OCI-LY7 (cell line): ENCODE results near the gene ZNF324B. TPM values are rescaled to one million over a fixed set of nuclear protein-coding genes. Genes with fewer than 3 reads are reported as not detected.
A peak's percentile ranks its signal among the peaks of the same experiment; 100 is the strongest.
"Not testable (repeated sequence)": the region's sequence is repeated elsewhere in the genome, so short reads cannot be mapped to it uniquely, and the experiment has no call there.

Experiments used
- Bru-seq: library from RNA; stranded (reverse); fragments of 400-500 nt; gene quantifications from one replicate; lab custom pipeline; 2021; lab: Mats Ljungman, UMichigan
- BruChase-seq, 2 experiments: library from RNA; stranded (reverse); fragments of 400-500 nt; gene quantifications; one replicate each; lab custom pipeline; 2021; lab: Mats Ljungman, UMichigan
- BruUV-seq: library from RNA; stranded (reverse); fragments of 400-500 nt; replicated peaks from 2 replicates; lab custom pipeline; 2021; lab: Mats Ljungman, UMichigan
- CTCF ChIA-PET: fragments of 300-600 bp; sonication (Branson Sonifier 250); formaldehyde crosslinking; loops from one replicate; lab custom pipeline; 2022; ENCODE audit warnings: antibody characterized with exemption; ENCODE audit not compliant: unreplicated experiment; lab: Charles Lee
- POLR2A ChIA-PET: fragments of 300-600 bp; sonication (Branson Sonifier 250); formaldehyde crosslinking; loops from one replicate; lab custom pipeline; 2022; ENCODE audit warnings: antibody characterized with exemption; lab: Charles Lee
- DNase-seq: peaks from one replicate; pipeline ENCODE4 v3.0.0-alpha.2; 2015; ENCODE audit warnings: low spot score
- H2AFZ ChIP-seq: fragments of 200-600 bp; sonication (generic), shearing (Covaris generic); 2 replicates; pipeline ENCODE4 v1.6.1; 2014; ENCODE audit warnings: mild to moderate bottlenecking, antibody characterized with exemption, low read length, moderate library complexity
- H3K27ac ChIP-seq: fragments of 200-600 bp; sonication (generic); 2 replicates; pipeline ENCODE4 v1.5.1; 2014; ENCODE audit warnings: mixed run types, low read depth, mild to moderate bottlenecking, moderate library complexity, low read length, inconsistent platforms; ENCODE audit not compliant: poor library complexity, severe bottlenecking
- H3K36me3 ChIP-seq: fragments of 200-600 bp; sonication (generic); 2 replicates; pipeline ENCODE4 v1.6.1; 2014; ENCODE audit warnings: mild to moderate bottlenecking, antibody characterized with exemption, low read length, moderate library complexity, mixed read lengths; ENCODE audit not compliant: insufficient read depth
- H3K4me1 ChIP-seq: fragments of 200-600 bp; sonication (generic); 2 replicates; pipeline ENCODE4 v1.5.1; 2014; ENCODE audit warnings: mild to moderate bottlenecking, low read length; ENCODE audit not compliant: insufficient read depth, poor library complexity, severe bottlenecking
- H3K4me2 ChIP-seq: fragments of 200-600 bp; sonication (generic); 2 replicates; pipeline ENCODE4 v1.6.1; 2014; ENCODE audit warnings: mild to moderate bottlenecking, low read length
- H3K4me3 ChIP-seq: fragments of 200-600 bp; sonication (generic); 2 replicates; pipeline ENCODE4 v1.5.1; 2014; ENCODE audit warnings: mild to moderate bottlenecking, low read depth, low read length; ENCODE audit not compliant: poor library complexity, severe bottlenecking
- H3K79me2 ChIP-seq: fragments of 200-600 bp; sonication (generic); 2 replicates; pipeline ENCODE4 v1.6.1; 2016; ENCODE audit warnings: low read depth, mild to moderate bottlenecking, low read length, moderate library complexity, mixed read lengths; ENCODE audit not compliant: insufficient read depth
- H3K9me2 ChIP-seq: fragments of 200-600 bp; sonication (generic); 2 replicates; pipeline ENCODE4 v1.6.1; 2016; ENCODE audit warnings: mild to moderate bottlenecking, low read length, mixed read lengths; ENCODE audit not compliant: insufficient read depth
- H3K9me3 ChIP-seq: fragments of 200-600 bp; sonication (generic); 2 replicates; pipeline ENCODE4 v1.6.1; 2014; ENCODE audit warnings: mild to moderate bottlenecking, mixed run types, low read length, mixed read lengths
- H4K20me1 ChIP-seq: fragments of 200-600 bp; sonication (generic); 2 replicates; pipeline ENCODE4 v1.6.1; 2014; ENCODE audit warnings: mild to moderate bottlenecking, antibody characterized with exemption, low read length, moderate library complexity, mixed read lengths; ENCODE audit not compliant: insufficient read depth
- EZH2phosphoT487 ChIP-seq: fragments of 200-600 bp; sonication (generic); IDR thresholded peaks from 2 replicates; pipeline ENCODE4 v1.6.1; 2018; ENCODE audit warnings: low read depth, borderline replicate concordance, mild to moderate bottlenecking, mixed run types, antibody characterized with exemption, low read length, moderate library complexity, mixed read lengths
- intact Hi-C: fragments of 100-400 bp; cut with micrococcal nuclease; formaldehyde crosslinking; loops from one replicate; pipeline ENCODE4 v1.10.0; 2022; ENCODE audit not compliant: unreplicated experiment
- long read RNA-seq: library from polyadenylated mRNA; stranded (forward); transcript quantifications from one replicate; pipeline ENCODE4 v2.0.0, GENCODE V29; 2022
- total RNA-seq, 2 experiments: library from RNA; depleted of rRNA in 1 of 2; stranded (reverse); fragments of >200 nt in 1 of 2; shearing (Covaris generic) in 1 of 2; gene quantifications; 2 replicates each; pipeline ENCODE4 v1.2.3, GENCODE V29; 2014 to 2022
- TF ChIP-seq, protein P1 (sequence below): fragments of 200-600 bp; sonication (generic); conservative IDR thresholded peaks from 2 replicates; pipeline ENCODE4 v1.5.1; 2014; ENCODE audit warnings: mild to moderate bottlenecking, antibody characterized with exemption, low read length, moderate library complexity, mixed read lengths

Gene ZNF324B
- total RNA-seq (2014; rRNA removed; shearing (Covaris generic)) (10.6 and 13.8 TPM in 2 replicates), total RNA-seq (2022) (13.5 and 14.5 TPM in 2 replicates), Bru-seq, nascent RNA (percentile 46 among the genes with signal in this experiment), BruChase-seq, experiment 1, labeled RNA remaining after a 6-hour chase (percentile 56 among the genes with signal in this experiment), BruChase-seq, experiment 2, labeled RNA remaining after a 2-hour chase (percentile 53 among the genes with signal in this experiment)
- long read RNA-seq, partial matches to known transcripts: 0 of 5 reads
- long read RNA-seq, other reads (novel, unspliced or antisense): 2 of 5 reads

DNA sequence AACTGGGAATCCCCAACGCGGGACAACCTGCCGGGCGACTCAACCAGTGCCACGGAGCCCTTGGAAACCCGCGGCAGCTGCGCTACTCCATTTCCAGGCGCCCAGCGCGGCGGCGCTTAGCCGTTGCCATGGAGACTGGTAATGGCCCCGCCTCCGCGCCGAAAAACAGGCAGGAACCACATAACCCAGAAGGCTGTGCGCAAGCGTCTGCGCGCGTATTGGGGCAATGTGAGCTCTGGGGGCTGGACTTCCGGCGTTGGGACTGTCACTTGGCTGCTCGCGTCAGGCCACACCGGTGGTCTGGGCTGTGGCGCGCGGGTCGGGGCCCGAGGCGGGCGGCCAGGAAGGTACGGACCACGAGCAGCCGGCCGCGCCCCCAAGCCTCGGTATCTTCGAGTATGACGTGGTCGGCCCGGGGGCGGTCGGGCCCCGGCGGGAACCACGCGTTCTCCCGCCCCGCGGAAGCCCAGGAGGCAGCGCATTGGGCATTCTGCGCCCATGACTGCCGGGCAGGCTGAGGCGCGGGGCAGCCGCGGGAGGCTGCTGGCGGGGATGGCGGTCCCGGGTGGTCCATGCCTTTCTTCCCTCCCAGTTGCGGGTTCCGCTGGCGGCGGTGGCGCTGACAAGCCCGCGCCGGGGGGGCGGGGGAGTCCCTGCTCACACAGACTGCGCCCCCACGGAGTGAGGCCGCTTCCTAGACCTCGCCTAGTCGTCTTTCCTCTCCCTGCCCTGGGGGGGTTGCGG lies at the start of gene ZNF324B:
TSS of gene ZNF324B (plus strand) at position 265 of the 744 bp plus-strand sequence. CDS start 2,080 bp downstream, outside the sequence.
- H3K79me2 ChIP-seq: no peaks in the 10 kb centered on the region
- ChIA-PET CTCF (no interaction called here), POLR2A (no interaction called here)
- no TSS peak for BruUV-seq
- H3K4me2 ChIP-seq: peak within 1 kb of the TSS; percentile 68
- H3K27ac ChIP-seq: no peak within 1 kb of the TSS
- no peaks in the 10 kb centered on the region for H3K9me2 ChIP-seq
- no peaks in the 10 kb centered on the region for H3K4me1 ChIP-seq
- no peaks in the 10 kb centered on the region for H4K20me1 ChIP-seq
- H2AFZ ChIP-seq: peak within 1 kb of the TSS; percentile 55
- peak; percentile 98 for DNase-seq
- H3K4me3 ChIP-seq: peak within 1 kb of the TSS; percentile 73
- H3K9me3 ChIP-seq: peaks cover 19% of the 10 kb centered on the region; the same call in 1 of the 2 replicates
- peaks cover 3% of the 10 kb centered on the region; the same call in 1 of the 2 replicates for H3K36me3 ChIP-seq
- TF ChIP-seq, protein P1, sequence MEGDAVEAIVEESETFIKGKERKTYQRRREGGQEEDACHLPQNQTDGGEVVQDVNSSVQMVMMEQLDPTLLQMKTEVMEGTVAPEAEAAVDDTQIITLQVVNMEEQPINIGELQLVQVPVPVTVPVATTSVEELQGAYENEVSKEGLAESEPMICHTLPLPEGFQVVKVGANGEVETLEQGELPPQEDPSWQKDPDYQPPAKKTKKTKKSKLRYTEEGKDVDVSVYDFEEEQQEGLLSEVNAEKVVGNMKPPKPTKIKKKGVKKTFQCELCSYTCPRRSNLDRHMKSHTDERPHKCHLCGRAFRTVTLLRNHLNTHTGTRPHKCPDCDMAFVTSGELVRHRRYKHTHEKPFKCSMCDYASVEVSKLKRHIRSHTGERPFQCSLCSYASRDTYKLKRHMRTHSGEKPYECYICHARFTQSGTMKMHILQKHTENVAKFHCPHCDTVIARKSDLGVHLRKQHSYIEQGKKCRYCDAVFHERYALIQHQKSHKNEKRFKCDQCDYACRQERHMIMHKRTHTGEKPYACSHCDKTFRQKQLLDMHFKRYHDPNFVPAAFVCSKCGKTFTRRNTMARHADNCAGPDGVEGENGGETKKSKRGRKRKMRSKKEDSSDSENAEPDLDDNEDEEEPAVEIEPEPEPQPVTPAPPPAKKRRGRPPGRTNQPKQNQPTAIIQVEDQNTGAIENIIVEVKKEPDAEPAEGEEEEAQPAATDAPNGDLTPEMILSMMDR: 0 out of 2 replicates have a peak, but pooled peaks have one; percentile 32
- no peak for TF ChIP-seq EZH2phosphoT487
- intact Hi-C loops: loop anchor here (1.0 to 2.0 kb wide), 3 partner anchors 43 to 269 kb away; partner anchors contain the start of genes ZBTB45 and ZNF584

DNA sequence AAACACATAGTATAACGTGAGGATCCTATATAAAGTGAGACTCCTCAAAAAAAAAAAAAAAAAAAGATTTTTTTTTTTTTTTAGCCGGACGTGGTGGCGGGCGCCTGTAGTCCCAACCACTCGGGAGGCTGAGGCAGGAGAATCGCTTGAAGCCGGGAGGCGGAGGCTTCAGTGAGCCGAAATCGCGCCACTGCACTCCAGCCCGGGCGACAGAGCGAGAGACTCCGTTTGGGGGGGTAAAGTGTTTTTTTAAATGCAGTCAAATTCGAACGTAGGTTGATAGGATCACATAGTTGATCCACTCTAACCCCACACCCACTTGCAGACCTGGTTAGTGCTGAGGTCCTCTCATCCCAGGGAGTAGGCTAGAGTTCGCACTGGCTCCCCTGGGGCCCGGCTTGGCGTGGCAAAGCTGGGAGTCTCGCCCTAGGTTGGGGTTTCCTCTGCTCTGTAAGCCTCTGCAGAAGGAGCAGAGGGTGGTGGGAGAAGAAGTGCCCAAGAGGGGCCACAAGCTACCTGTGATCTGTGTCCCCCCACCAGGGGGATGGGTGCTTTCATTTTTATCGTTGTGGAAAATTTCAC lies 49.5 kb upstream of the ZNF324B start:
- Histone ChIP-seq H4K20me1 (no peaks in the 10 kb centered on the region), H3K4me3 (peak overlapping the region; percentile 74), H3K27ac (peak overlapping the region; percentile 31), H3K79me2 (no peaks in the 10 kb centered on the region), H2AFZ (peak overlapping the region; percentile 33; the same call in 1 of the 2 replicates), H3K4me1 (peaks cover 13% of the 10 kb centered on the region), H3K36me3 (peaks cover 6% of the 10 kb centered on the region), H3K9me3 (no peaks in the 10 kb centered on the region), H3K4me2 (peak overlapping the region; percentile 79), H3K9me2 (no peaks in the 10 kb centered on the region)
- no TSS peak for BruUV-seq
- intact Hi-C loops: no loop called here
- DNase-seq: no peak
- TF ChIP-seq, protein P1: no peak
- no peak for TF ChIP-seq EZH2phosphoT487
- ChIA-PET POLR2A (interaction anchor here (1.0 kb wide), 1 partner anchor 14 kb away, joined by 4 read pairs; no protein-coding TSS in a partner anchor), CTCF (no interaction called here)

DNA sequence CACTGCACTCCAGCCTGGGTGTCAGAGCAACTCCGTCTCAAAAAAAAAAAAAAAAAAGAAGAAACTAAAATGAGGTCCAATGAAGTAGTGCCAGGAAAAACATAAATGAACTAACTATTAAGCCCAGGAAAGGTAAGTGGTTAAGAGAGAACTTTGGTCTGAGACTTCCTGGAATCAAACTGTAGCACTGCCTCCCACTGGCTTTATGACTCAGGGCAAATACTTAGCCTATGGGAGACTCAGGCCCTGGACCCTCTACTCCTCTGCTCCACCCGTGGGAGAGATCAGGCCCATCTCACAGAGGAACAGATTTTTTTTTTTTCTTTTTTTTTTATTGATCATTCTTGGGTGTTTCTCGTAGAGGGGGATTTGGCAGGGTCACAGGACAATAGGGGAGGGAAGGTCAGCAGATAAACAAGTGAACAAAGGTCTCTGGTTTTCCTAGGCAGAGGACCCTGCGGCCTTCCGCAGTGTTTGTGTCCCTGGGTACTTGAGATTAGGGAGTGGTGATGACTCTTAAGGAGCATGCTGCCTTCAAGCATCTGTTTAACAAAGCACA lies 47.4 kb upstream of the ZNF324B start:
- H3K4me3 ChIP-seq, intact Hi-C loops, H3K79me2 ChIP-seq, H3K36me3 ChIP-seq, H2AFZ ChIP-seq, DNase-seq, H3K9me3 ChIP-seq, H3K9me2 ChIP-seq, CTCF ChIA-PET, H3K4me2 ChIP-seq, H3K27ac ChIP-seq, H4K20me1 ChIP-seq, POLR2A ChIA-PET: not testable (repeated sequence)
- peaks cover 21% of the 10 kb centered on the region for H3K4me1 ChIP-seq
- BruUV-seq: TSS peak; percentile 40
